ENCODE measurements around the gene ORAI2. TPM values are rescaled to one million over a fixed set of nuclear protein-coding genes. Genes with fewer than 3 reads are reported as not detected.

The ORAI2 gene
- total RNA-seq, 4 donors from 2014 or later = 3.1 to 99.9 (median 11.0) TPM

- Histone ChIP-seq H3K9me3 (no peaks in the 10 kb centered on the region), H3K27me3 (no peaks in the 10 kb centered on the region), H3K4me1 (no peaks in the 10 kb centered on the region), H3K36me3 (no peaks in the 10 kb centered on the region), H3K27ac (no peak overlapping the region), H3K4me3 (no peak overlapping the region)
- in situ Hi-C loops (cut with MboI; ENCODE audit: low pct_ligation_motif_present in 1 of 4, low pct_unique_long_range_greater_than_20kb in 1 of 4, low sequenced_read_pairs in 3 of 4) = no loop called here
- WGBS, 2 donors (ENCODE audit: low coverage in 1 of 2) = 89 to 93% methylated on average over 3 to 14 of the region's 14 CpGs
- DNase-seq = no peak
- TF ChIP-seq POLR2AphosphoS5 (IDR thresholded peaks at IDR 0.05) (no peak), CTCF (IDR thresholded peaks at IDR 0.05) (no peak), POLR2A (IDR thresholded peaks at IDR 0.05) (no peak), EP300 (IDR thresholded peaks at IDR 0.05; ENCODE audit: low read depth) (no peak)
- intact Hi-C loops (cut with DNase I; ENCODE audit: low total_unique reads) = no loop called here
Observed at GRCh38 chr7:102447311-102447710, 13.9 kb downstream of the ORAI2 start.

DNA sequence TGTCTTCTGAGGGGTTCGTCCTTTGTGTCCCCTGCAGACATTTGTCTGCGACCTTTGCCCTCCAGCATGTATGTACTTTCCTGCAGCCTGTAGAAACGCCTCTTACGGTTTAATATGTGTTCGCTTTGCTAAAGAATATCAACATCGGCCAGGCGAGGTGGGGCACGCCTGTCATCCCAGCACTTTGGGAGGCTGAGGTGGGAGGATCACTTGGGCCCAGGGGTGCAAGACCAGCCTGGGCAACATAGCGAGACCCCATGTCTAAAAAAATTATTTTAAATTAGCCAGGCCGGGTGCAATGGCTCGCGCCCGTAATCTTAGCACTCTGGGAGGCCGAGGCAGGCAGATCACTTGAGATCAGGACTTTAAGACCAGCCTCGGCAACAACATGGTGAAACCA lies 15.8 kb downstream of the ORAI2 start:
- WGBS, 2 donors (ENCODE audit: low coverage in 1 of 2) = 80 to 87% methylated on average over 1 to 15 of the region's 15 CpGs
- no peaks in the 10 kb centered on the region for H3K27me3 ChIP-seq
- TF ChIP-seq POLR2AphosphoS5 (IDR thresholded peaks at IDR 0.05) = no peak
- no peak for TF ChIP-seq EP300 (IDR thresholded peaks at IDR 0.05; ENCODE audit: low read depth)
- TF ChIP-seq POLR2A (IDR thresholded peaks at IDR 0.05) = no peak
- TF ChIP-seq CTCF (IDR thresholded peaks at IDR 0.05) = no peak

GRCh38 chr7:102450242-102450641 lies 16.9 kb downstream of the ORAI2 start:
- in situ Hi-C loops (cut with MboI; ENCODE audit: low pct_ligation_motif_present in 1 of 4, low pct_unique_long_range_greater_than_20kb in 1 of 4, low sequenced_read_pairs in 3 of 4) = loop anchor here in 1 of 4 donors (10.0 kb wide), 1 partner anchor 45 kb away; no protein-coding TSS in a partner anchor
- H3K27ac ChIP-seq = no peak overlapping the region

More for the DNA sequence above, 15.8 kb downstream of the ORAI2 start:
- H3K27ac ChIP-seq = no peak overlapping the region
- H3K9me3 ChIP-seq = no peaks in the 10 kb centered on the region
- no peaks in the 10 kb centered on the region for H3K4me1 ChIP-seq
- in situ Hi-C loops (cut with MboI; ENCODE audit: low pct_ligation_motif_present in 1 of 4, low pct_unique_long_range_greater_than_20kb in 1 of 4, low sequenced_read_pairs in 3 of 4) (no loop called here), intact Hi-C loops (cut with DNase I; ENCODE audit: low total_unique reads) (no loop called here)
- H3K36me3 ChIP-seq = no peaks in the 10 kb centered on the region
- no peak for DNase-seq
- H3K4me3 ChIP-seq = no peak overlapping the region

GRCh38 chr7:102451371-102452054 lies 18.1 kb downstream of the ORAI2 start:
- in situ Hi-C loops (cut with MboI; ENCODE audit: low pct_ligation_motif_present in 1 of 4, low pct_unique_long_range_greater_than_20kb in 1 of 4, low sequenced_read_pairs in 3 of 4) = loop anchor here in 1 of 4 donors (10.0 kb wide), 1 partner anchor 47 kb away; no protein-coding TSS in a partner anchor

More at GRCh38 chr7:102450242-102450641, 16.9 kb downstream of the ORAI2 start:
- H3K4me1 ChIP-seq = no peaks in the 10 kb centered on the region
- intact Hi-C loops (cut with DNase I; ENCODE audit: low total_unique reads) = no loop called here
- H3K4me3 ChIP-seq = no peak overlapping the region
- H3K36me3 ChIP-seq = no peaks in the 10 kb centered on the region
- DNase-seq = peak; percentile 48
- H3K27me3 ChIP-seq = no peaks in the 10 kb centered on the region
- peak in 1 of 5 experiments; percentile 8 for TF ChIP-seq CTCF (IDR thresholded peaks at IDR 0.05)
- no peak for TF ChIP-seq POLR2AphosphoS5 (IDR thresholded peaks at IDR 0.05)
- 60 to 100% methylated on average over 1 to 6 of the region's 6 CpGs for WGBS, 2 donors (ENCODE audit: low coverage in 1 of 2)
- H3K9me3 ChIP-seq = no peaks in the 10 kb centered on the region

More at GRCh38 chr7:102451371-102452054, 18.1 kb downstream of the ORAI2 start:
- H3K27ac ChIP-seq = no peak overlapping the region
- TF ChIP-seq CTCF (IDR thresholded peaks at IDR 0.05) = no peak
- no peak for TF ChIP-seq POLR2A (IDR thresholded peaks at IDR 0.05)
- TF ChIP-seq EP300 (IDR thresholded peaks at IDR 0.05; ENCODE audit: low read depth) = no peak
- TF ChIP-seq POLR2AphosphoS5 (IDR thresholded peaks at IDR 0.05) = no peak
- no peak for DNase-seq
- intact Hi-C loops (cut with DNase I; ENCODE audit: low total_unique reads) = no loop called here
- no peaks in the 10 kb centered on the region for H3K4me1 ChIP-seq
- H3K36me3 ChIP-seq = peaks cover 0 to under 1% (median under 1%) of the 10 kb centered on the region in 4 donors
- WGBS, 2 donors (ENCODE audit: low coverage in 1 of 2) = 73% methylated on average over 15 of the region's 23 CpGs; no CpG with 5 or more reads in 1 of the 2 donors
- no peaks in the 10 kb centered on the region for H3K9me3 ChIP-seq
- no peaks in the 10 kb centered on the region for H3K27me3 ChIP-seq
- H3K4me3 ChIP-seq = no peak overlapping the region
